HG02973 (cell line): ENCODE measurements around the gene ATP4B.

Experiments used
- ATAC-seq: cut with Tn5 transposase; IDR thresholded peaks from one replicate; pipeline ENCODE4 v1.9.1; 2021; ENCODE audit warnings: moderate library complexity; ENCODE audit not compliant: unreplicated experiment

Gene ATP4B

DNA sequence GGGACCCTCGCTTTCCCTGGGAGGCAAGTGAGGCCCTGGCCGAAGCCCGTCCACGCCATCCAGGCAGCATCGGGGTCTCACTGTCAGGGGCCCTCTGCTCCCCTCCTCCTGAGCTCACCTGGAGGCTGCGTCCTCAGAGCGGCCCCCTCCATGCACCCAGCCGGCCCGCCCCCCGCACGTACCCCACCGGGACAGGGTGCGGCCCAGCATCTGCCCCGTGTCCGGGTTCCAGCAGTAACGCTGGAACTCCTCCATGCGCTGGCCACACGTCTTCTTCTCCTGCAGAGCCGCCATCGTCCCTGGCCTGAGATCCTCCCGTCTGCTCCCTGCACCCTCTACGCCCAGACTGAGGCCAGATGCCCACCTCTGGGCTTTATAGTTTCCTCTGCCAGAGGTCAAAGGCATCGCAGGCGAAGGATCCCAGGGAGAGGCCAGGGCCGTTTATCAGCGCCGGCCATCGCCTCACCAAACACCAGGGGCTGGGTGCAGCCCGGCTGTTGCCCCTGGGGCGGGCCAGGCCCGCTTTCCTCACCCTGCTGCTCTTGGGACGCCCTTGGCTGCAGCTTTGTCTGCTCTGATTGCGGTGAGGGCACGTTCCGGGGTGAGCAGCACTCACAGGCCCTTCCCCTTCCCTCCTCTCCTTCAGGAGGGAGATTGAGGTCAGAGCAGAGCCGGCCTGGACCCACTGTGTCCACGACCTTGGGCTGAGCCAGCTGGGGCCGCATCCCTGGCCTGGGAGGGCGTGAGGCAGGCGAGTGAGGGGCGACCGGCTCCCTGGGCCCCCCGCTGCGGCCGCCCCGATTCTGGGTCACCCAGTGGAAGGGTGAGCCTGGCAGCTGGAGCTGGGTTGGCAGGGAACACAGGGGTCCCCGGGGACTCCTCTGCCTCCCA is at the start of gene ATP4B:
Gene ATP4B, minus strand, starts transcription at position 348 of the 891 bp plus-strand sequence. Its CDS starts 54 bp downstream, at position 294.
- ATAC-seq = no peak

DNA sequence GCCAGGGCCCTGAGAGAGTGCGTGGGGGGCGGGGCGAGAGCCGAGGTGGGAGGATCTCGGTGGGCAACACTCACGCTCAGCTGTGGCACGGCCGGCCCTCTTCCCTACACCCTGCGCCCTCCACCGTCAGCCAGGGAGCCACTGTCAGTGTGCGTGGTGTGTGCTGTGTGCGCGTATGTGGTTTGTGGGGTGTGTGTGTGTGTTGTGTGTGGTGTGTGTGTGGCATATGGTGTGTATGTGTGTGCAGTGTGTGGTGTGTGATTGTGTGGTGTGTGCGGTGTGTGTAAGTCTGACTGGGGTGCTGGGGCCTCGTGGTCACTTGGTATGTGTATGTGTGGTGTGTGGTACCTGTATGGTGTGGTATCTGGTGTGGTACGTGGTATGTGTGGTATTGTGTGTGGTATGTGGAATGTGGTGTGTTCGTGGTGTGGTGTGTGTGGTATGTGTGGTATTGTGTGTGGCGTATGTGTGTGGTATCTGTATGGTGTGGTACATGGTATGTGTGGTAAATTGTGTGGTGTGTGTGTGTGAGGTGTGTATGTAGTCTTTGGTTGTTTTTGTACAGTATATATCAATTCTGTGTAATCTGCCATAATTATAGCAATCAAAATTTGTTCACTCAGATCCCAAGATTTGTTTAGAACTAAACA is 14.1 kb upstream of the ATP4B start:
- no peak for ATAC-seq

DNA sequence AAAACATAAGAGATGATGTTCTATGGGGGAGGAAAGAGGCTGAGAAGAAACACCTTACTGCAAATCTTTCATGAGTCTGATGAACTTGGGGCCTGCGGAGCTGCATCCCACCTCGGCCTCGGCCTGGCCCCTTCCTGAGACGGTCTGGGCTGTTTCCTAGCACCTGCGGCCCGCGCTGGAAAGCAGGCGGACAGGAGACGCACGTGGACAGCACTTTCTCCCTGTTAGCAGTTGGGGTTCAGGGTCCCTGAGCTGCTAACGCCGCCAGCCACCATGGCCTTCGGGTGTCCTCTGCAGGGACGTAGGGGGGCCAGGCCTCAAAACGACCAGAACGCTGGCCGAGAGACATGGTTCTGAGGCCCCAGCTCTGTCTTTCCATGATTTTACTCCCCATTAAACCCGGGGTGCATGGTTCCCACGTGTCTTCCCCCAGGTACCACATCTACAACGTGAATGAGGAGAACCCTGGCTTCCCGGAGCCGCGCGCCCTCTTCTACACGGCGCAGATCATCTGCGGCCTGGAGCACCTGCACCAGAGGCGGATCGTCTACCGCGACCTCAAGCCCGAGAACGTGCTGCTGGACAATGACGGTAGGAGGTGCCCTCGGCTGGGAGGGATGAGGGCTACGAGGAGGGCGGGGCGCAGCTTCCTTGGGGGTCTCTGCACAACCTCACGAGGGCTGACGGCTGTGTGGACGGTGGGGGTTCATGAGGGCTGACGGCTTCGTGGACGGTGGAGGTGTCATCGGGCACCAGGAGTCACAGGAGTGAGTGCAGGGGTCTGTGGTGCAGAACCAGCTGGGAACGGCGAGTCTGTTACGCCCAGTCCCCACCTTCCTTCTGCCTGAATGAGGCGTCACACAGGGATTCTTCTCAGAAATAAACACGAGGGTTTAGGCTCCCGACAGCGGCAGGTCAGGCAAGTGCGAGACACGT is 13.3 kb upstream of the ATP4B start:
- ATAC-seq = no peak

DNA sequence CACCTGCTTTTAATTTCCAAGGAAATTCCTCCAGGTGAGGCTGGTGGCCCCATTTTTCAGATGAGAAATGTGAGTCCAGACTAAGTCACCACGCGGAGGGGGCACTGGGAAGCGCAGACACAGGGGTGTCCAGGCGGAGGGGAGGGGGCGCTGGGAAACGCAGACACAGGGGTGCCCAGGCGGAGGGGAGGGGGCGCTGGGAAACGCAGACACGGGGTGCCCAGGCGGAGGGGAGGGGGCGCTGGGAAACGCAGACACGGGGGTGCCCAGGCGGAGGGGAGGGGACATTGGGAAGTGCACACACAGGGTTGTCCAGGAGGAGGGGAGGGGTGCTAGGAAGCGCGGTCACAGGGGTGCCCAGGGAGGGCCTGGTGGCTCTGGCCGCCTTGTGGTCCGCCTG is 12.5 kb upstream of the ATP4B start:
- ATAC-seq = no peak

DNA sequence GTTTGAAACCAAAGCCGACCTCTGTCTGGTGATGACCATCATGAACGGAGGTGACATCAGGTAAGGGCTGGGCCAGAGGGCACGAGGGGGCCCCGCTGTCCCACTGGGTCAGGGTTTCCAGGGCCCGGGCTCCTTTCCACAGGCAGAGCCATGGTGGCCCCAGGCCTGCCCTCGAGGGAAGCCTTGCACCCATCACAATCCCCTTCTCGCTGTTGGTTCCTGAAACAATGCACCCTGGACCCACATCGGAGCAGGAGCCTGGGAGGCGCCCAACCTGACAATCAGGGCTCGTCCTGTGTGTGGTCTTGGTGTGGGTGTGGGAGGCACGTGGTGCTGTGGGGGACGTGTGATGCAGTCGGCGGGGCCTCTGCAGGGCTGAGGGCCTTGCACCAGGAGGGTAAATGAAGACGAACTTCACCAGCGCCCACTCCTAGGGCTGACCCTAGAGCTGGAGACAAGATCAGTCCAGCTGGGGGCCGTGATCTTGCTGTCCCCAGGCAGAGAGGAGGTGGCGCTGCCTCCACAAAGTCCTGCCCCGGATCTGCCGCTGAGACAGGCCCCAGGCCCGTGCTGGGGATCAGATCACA is 11.8 kb upstream of the ATP4B start:
- no peak for ATAC-seq

DNA sequence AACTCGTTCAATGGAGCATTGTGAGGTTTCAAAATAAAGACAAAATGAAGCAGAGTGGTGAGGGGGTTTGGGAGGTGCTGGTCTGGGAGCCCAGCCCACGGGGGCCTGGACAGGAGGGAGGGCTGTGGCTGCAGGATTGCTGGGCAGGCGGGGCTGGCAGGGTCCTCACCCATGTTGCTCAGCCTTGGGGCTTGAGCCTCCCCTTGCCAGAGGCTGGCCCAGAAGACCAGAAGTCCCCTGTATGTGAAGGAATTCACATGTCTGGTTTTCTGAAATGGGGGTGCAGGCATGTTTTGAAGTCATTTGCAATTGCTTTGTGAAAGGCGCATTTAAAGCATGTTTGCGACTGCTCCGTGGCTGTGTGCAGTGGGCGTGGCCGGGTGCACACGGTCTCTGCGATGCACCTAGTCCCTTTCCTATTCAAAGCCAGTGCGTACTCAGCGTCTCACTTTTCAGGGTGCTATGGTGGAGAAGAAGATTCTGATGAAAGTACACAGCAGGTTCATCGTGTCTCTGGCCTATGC is 11.3 kb upstream of the ATP4B start:
- ATAC-seq = no peak

DNA sequence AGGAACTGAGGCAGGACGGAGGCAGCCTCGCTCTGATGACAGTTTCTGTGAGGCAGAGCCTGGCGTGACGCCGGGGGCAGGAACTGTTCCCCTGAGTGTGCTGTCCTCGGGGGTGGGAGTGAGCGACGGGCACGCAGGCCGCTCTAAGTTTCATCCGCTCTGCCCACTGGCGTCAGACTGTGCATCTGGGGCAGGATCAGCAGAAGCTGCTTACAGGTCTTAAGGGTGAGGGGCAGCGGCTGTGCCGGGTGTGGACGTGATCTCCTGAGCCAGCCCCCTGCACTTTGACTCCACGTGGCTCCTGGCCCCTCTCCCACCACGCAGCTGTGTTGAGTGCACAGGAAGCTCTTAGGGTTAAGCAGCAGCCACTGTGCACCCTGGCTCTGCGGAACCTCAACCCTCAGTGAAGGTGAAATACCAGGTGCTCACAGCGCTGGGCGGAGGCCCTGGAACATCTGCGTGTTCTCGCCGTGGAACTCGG is 10.5 kb upstream of the ATP4B start:
- ATAC-seq = no peak

DNA sequence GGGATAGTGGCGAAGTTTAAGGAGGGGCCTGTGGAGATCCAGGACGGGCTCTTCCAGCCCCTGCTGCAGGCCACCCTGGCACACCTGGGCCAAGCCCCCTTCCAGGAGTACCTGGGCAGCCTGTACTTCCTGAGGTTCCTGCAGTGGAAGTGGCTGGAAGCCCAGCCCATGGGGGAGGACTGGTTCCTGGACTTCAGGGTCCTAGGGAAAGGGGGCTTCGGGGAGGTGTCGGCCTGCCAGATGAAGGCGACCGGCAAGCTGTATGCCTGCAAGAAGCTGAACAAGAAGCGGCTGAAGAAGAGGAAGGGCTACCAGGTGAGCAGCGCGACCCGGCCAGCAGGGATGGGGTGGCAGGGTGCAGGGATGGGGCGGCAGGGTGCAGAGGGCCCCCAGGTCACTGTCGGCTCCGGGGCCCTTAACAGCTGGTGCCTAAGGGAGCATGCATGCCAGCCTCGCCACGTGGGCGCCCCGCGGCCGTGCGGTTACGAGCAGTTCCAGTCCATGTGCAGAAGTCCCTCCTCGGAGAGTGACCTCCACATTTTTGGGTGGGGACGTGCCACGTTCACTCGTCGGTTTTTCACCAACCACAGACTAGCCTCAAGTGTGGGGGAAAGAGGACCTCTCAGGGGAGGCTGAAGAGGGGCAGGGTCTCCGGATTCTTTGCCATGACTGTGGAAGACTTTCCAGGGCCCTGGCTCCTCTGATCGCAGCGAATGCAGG is 9.9 kb upstream of the ATP4B start:
- ATAC-seq = no peak

DNA sequence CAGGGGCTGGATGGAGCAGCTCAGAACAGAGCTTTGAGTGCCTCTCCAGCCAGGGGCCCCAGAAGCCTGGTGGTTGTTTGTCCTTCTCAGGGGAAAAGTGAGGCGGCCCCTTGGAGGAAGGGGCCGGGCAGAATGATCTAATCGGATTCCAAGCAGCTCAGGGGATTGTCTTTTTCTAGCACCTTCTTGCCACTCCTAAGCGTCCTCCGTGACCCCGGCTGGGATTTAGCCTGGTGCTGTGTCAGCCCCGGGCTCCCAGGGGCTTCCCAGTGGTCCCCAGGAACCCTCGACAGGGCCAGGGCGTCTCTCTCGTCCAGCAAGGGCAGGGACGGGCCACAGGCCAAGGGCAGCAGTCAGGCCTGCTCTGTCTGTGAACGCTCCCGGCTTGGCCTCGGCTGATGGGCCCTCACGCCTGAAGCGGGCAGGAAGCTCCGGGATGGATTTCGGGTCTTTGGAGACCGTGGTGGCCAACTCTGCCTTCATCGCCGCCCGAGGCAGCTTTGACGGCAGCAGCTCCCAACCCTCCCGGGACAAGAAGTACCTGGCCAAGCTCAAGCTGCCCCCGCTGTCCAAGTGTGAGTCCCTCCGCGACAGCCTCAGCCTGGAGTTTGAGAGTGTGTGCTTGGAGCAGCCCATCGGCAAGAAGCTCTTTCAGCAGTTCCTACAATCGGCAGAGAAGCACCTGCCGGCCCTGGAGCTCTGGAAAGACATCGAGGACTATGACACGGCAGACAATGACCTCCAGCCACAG is 9.1 kb upstream of the ATP4B start, which contains the start of gene GRK1:
Gene GRK1, plus strand, starts transcription at position 269 of the 751 bp plus-strand sequence. Its CDS starts 168 bp downstream, at position 437.
- ATAC-seq = no peak

DNA sequence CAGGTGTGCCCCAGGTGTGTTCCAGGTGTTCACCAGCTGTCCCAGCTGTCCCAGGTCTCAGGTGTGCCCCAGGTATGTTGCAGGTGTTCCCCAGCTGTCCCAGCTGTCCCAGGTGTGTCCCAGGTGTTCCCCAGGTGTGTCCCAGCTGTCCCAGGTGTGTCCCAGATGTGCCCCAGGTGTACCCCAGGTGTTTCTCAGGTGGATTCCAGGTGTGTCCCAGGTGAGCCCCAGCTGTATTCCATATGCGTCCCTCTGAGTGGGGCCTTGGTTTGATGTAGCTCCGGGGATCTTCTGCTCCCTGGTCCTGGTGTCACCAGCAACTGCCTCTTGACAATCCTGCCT is 8.3 kb upstream of the ATP4B start:
- no peak for ATAC-seq

DNA sequence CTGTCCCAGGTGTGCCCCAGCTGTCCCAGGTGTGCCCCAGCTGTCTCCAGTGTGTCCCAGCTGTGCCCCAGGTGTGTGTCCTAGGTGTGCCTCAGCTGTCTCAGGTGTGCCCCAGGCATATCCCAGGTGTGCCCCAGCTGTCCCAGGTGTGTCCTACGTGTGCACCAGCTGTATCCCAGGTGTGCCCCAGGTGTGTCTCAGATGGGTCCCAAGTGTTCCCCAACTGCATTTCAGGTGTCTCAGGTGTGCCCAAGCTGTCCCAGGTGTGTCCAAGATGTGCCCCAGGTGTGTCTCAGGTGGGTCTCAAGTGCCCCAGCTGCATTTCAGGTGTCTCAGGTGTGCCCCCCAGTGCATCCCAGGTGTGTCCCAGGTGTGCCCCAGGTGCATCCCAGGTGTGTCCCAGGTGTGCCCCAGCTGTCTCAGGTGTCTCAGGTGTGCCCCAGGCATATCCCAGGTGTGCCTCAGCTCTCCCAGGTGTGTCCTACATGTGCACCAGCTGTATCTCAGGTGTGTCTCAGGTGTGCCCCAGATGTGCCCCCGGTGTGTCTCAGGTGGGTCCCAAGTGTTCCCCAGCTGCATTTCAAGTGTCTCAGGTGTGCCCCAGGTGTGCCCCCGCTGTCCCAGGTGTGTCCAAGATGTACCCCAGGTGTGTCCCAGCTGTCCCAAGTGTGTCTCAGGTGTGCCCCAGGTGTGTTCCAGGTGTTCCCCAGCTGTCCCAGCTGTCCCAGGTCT is 7.8 kb upstream of the ATP4B start:
- ATAC-seq = no peak

DNA sequence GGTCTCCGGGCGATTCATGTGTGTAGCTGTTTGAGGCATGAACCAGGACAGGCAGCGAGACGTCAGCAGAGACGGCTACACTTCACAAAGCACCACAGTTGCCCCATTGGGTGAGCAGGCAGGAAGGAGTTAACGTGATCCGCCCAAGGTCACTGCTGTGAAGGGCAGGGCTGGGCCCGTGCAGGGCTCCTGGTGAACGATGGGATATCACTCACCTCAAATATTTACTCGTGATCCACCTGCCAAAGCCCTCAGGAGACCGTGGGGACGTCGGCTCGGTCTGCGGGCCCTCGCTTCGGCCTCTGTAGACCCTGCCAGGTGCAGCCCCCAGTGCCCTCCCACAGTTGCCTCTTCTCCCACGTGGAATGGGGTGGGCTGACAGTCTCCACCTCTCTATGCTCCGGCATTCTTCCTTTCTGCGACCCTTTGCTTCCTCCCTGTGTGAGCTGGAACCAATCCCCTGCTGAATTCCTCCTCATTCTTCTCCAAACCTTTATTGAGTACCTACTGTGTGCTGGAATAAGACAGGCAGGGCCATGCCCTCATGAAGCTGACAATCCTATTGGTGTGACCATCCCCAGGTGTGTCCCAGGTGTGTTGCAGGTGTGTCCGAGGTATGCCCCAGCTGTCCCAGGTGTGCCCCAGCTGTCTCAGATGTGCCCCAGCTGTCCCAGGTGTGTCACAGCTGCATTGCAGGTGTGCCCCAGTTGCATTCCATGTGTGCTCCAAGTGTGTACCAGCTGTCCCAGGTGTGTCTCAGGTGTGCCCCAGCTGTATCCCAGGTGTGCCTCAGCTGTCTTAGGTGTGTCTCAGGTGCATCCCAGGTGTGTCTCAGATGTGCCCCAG is 7.0 kb upstream of the ATP4B start:
- ATAC-seq = no peak

DNA sequence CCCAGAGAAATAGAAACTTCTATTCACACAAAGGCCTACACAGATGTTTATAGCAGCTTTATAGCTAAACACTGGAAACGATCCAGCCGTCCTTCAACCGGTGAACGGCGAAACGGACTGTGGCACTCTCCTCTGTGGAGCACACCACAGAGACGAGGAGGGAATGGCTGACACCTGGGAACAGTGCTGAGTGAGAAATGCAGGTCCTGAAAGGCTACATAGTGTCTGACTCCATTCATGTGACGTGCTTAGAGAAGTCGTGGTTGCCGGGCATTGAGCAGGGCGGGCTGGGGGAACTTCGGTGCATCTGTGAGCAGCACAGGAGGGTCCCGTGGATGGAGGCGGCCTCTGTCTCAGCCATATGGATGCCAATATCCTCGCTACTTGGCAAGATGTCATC is 5.9 kb upstream of the ATP4B start:
- no peak for ATAC-seq

DNA sequence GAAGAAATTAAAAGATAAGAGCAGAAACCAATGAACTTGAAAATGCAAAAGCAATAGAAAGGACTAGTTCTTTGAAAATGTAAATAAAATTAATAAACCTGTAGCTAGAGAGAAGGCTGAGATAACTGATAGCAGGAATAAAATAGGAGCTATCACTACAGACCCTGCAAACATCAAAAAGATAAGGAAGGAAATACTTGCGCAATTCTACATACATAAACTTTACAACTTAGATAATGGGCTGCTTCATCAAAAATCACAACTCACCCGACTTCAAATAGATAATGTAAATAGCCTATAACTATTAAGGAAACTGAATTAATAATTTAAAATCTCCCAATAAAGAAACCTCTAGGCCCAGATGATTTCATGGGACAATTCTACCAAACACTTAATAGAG is 3.5 kb upstream of the ATP4B start:
- ATAC-seq = no peak

DNA sequence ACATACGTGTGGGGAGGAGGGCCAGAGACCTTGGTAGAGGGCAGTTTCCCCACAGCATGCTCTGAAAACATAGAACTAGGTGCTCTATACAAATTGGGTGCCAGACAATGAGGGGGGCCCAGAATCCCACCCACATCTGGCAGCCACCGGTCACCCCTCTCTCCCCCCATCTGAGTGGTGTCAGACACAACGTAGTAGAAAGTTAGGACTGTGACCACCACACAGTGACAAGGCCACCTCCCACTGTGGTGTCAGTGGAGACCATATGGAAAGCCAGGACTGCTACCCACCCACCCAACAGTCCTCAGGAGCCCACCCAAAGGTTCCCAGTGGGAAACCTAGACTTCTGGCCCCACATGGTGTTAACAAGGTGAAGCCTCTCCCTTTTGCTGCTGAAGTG is 2.1 kb upstream of the ATP4B start:
- no peak for ATAC-seq

DNA sequence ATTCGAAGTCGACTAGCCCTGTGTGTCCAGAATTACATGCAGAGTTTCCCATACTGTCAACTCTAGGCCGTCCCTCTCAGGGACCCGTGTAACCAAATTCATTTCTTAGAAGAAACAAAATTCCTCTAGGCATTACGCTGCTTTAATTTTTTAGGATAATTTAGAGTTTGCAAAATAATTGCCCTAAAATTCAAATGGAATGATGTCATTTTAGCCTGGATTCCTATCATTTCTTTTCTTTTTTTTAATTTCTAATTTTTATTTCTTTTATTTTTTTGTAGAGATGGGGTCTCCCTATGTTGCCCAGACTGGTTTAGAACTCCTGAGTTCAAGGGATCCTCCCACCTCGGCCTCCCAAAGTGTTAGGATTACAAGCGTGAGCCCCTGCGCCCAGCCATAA is 1.3 kb upstream of the ATP4B start:
- no peak for ATAC-seq

DNA sequence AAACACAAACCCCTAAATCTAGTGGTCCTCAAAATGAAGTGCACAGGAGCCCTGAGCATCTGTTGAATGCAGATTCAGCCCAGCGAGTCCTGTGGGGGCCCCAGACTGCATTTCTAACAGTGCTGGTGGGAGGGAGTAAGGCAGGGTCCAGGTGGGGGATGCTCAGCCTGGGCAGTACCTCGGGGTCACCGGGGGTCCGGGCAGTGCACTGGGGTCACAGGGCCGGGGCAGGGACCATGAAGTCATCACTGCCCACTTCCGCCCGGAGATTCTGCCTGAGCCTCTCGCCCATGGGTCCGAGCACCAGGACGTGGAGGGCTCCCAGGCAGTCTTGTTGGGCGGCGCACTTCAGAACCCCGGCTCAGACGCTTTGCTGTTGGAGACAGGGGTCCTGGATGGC is 838 bp upstream of the ATP4B start:
- ATAC-seq = no peak
